ENCODE measurements around the gene SPINK1.

The SPINK1 gene

DNA sequence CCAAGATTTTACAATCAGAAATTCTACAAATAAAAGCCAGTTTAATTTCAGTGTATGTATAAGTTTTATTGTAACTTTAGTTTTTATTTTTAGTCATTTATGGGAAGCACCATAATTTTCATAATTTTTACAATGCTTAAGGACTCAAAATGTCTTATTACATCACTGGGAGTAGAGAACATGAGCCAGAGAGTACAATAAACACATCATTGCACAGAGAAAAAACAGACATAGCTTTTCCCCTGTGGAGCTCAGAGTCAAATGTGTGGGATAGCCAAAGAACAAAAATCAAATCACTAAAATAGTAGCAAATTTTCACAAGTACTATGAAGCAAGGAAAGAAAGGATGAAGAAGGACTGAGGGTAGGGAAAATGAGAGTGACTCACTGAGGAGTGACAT is 43.4 kb downstream of the SPINK1 start:
- TF ChIP-seq, protein P1, sequence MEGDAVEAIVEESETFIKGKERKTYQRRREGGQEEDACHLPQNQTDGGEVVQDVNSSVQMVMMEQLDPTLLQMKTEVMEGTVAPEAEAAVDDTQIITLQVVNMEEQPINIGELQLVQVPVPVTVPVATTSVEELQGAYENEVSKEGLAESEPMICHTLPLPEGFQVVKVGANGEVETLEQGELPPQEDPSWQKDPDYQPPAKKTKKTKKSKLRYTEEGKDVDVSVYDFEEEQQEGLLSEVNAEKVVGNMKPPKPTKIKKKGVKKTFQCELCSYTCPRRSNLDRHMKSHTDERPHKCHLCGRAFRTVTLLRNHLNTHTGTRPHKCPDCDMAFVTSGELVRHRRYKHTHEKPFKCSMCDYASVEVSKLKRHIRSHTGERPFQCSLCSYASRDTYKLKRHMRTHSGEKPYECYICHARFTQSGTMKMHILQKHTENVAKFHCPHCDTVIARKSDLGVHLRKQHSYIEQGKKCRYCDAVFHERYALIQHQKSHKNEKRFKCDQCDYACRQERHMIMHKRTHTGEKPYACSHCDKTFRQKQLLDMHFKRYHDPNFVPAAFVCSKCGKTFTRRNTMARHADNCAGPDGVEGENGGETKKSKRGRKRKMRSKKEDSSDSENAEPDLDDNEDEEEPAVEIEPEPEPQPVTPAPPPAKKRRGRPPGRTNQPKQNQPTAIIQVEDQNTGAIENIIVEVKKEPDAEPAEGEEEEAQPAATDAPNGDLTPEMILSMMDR (IDR thresholded peaks at IDR 0.05; ENCODE audit: insufficient read depth, low read depth, low read length, missing control alignments): no peak
- no peak for DNase-seq (ENCODE audit: low read depth)

DNA sequence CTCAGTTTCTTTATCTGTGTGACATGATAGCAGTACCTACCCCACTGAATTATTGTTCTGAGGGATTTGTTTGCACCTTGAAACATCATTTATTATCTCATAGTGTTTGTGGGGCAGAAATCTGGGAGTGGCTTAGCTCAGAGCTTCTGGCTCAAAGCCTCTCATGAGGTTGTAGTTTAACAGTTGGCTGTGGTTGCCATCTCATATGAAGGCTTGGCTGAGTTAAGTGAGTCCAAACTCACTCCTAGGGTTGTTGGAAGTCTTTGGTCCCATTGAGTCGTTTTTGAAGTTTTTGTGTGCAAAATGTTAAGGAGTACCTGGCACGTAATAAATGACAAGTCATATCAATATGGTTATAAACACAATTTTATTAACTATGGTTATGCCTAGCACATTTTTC is 45.3 kb downstream of the SPINK1 start:
- H3K4me3 ChIP-seq (ENCODE audit: low read depth, low read length): no peak overlapping the region
- TF ChIP-seq, protein P1 (IDR thresholded peaks at IDR 0.05; ENCODE audit: insufficient read depth, low read depth, low read length, missing control alignments): no peak
- DNase-seq (ENCODE audit: low read depth): no peak

More for the DNA sequence above, 43.4 kb downstream of the SPINK1 start:
- no peak overlapping the region for H3K4me3 ChIP-seq (ENCODE audit: low read depth, low read length)

DNA sequence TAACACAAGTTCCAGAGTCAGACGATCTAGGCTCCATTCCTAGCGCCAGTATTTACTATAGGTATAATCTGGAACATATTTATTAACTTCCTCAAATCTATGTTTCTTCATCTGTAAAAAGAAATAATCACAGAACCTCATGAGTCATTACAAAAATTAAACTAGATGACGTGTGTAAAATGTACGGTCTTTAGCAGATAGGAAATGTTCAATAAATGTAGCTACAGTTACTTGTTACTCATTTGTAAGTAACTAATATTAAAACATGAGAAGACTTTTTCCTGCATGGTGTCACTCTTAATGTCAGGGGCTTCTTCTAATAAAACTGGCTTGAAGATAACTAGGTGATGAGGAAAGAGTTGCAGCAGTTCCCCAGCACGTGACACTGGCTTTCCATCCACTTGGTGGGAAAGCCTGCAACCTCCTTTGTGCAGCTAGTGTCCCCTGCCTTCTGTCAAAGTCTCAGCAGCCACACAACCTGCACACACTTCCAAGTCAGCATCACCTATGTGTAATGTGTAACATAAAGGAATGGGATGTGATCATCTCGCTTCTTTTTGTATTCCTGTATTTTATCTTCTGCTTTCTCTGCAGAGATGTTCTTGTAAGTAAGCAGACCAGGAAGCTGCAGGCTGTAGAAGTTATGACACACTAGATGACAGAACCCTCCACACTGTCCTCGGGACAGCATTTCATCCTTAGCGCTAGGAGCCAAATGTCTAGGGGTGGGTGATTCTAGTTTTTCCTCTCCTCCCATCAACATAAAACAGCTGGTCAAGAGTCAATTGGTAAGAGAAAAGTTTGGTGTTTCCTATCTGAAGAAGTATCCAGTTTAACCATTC is 47.1 kb downstream of the SPINK1 start:
- H3K4me3 ChIP-seq (ENCODE audit: low read depth, low read length): no peak overlapping the region
- TF ChIP-seq, protein P1 (IDR thresholded peaks at IDR 0.05; ENCODE audit: insufficient read depth, low read depth, low read length, missing control alignments): no peak
- DNase-seq (ENCODE audit: low read depth): no peak

DNA sequence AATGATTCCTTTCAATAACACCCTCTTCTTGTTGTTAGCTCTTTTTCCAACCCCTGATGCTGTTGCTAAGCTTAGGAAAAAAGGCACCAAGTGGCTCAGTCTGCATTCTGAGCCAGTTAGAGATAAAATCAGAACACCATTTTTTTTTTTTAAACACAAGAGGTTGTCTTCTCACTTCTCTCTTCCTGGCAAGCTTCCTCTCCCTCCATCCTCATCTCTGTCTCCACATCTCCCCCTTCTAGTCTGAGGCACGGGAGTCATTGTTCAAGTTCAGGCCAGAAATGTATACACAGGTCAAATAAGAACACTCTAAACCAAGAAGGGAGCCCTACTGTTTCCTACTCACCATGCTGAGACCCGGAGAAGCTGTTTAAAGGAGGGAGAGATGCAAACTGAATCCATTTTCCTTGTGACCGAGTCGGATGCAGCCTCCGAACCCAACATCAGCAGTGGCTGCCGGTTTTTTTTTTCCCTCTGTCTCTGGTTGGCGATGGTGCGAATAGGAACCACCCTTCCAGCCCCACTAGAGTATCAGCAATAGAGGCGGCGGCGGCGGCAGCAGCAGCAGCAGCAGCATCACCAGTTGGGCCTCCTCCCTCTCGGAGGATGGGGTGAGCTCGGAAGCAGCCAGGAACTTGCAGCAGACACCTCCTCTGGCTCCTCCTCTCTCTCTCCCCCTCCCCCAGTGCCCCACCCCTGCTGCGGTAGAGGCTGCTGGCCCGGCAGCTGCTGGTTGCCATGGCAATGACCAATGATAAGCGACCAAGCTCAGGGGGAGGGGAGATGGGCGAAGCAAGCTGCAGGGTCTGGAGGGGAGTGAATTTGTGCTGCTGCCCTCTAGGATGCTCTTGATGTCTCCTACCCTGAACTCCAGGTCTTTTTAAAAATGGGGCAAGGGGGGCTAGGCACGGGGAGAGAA is 49.1 kb downstream of the SPINK1 start, which contains the start of gene JAKMIP2:
TSS of gene JAKMIP2 (minus strand) at position 619 of the 919 bp plus-strand sequence. CDS start 110,922 bp downstream, outside the sequence.
- no peak within 1 kb of the TSS for H3K4me3 ChIP-seq (ENCODE audit: low read depth, low read length)
- DNase-seq (ENCODE audit: low read depth): peak; percentile 48
- TF ChIP-seq, protein P1 (IDR thresholded peaks at IDR 0.05; ENCODE audit: insufficient read depth, low read depth, low read length, missing control alignments): no peak

DNA sequence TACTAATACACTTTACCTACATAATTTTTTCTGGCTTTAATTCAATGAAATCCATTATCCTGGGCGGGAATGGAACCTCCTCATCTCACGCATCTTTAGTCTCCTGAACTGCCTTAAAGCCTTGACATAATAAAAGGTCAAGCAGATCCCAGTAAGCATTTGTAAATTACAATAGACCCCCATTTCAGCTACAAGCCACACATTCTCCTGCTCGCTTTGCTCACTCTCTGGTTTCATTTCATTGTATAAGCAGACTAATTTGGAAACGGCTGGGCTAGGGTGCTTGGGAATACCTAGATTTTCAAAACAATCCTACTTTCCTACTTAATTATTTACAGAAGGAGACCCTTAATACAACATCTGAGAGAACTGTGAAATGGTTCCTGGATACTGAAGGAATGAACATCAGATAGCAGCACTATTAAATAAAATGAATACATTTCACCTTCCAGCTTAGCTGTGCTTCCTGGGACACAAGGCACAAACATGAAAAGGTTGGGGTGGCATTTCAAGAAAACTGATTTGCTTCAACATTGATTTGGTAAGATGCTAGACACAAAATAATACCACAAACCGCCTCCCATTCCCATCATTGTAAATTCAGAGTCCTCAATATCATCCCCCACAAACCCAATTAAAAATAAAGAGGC is 50.4 kb downstream of the SPINK1 start:
- no peak for DNase-seq (ENCODE audit: low read depth)
- TF ChIP-seq, protein P1 (IDR thresholded peaks at IDR 0.05; ENCODE audit: insufficient read depth, low read depth, low read length, missing control alignments): no peak
- H3K4me3 ChIP-seq (ENCODE audit: low read depth, low read length): no peak overlapping the region

DNA sequence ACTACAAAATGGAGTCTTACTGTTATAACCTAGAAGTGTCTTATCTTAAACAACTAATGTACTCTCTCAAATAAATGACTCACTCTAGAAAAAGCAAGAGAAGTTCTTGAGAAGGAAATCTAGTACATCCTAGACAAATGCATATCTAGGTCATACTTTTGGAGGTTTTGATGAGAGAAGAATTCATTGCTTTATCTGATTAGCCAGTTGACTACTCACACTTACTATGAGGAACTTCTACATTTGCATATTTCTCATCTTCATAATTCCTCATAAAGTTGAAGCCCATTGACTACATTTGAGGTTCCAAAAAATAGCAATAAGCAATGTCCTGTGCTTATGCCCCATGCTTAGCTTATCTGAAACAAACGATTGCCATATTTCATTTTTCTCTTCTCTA is 51.8 kb downstream of the SPINK1 start:
- DNase-seq (ENCODE audit: low read depth): no peak
- TF ChIP-seq, protein P1 (IDR thresholded peaks at IDR 0.05; ENCODE audit: insufficient read depth, low read depth, low read length, missing control alignments): no peak
- no peak overlapping the region for H3K4me3 ChIP-seq (ENCODE audit: low read depth, low read length)

All from GM12865 (cell line).